RWPE1 (cell line): Measurements from ENCODE around the gene STX1A.

Source experiments
- CTCF ChIA-PET: fragments of 350-600 bp; sonication (Branson Sonifier 250); formaldehyde crosslinking; extraction: SDS; loops from one replicate; lab custom pipeline; 2021; lab: Yijun Ruan, JAX
- POLR2A ChIA-PET: fragments of 400-600 bp; formaldehyde crosslinking; extraction: SDS; loops from one replicate; lab custom pipeline; 2020; ENCODE audit warnings: antibody characterized with exemption; ENCODE audit not compliant: low non-redundant PET; lab: Yijun Ruan, JAX
- DNase-seq: peaks from one replicate; pipeline ENCODE4 v3.0.0; 2012; ENCODE audit warnings: low spot score
- H3K27ac ChIP-seq: fragments of 450-650 bp; 2 replicates; pipeline ENCODE4 v1.5.1; 2017
- TF ChIP-seq, protein P1 (sequence below): fragments of 450-650 bp; conservative IDR thresholded peaks from 2 replicates; pipeline ENCODE4 v1.5.1; 2017; ENCODE audit warnings: low read depth, mild to moderate bottlenecking

STX1A gene

GRCh38 chr7:73741600-73741999 is 22.1 kb upstream of the STX1A start:
- DNase-seq = no peak
- TF ChIP-seq, protein P1, sequence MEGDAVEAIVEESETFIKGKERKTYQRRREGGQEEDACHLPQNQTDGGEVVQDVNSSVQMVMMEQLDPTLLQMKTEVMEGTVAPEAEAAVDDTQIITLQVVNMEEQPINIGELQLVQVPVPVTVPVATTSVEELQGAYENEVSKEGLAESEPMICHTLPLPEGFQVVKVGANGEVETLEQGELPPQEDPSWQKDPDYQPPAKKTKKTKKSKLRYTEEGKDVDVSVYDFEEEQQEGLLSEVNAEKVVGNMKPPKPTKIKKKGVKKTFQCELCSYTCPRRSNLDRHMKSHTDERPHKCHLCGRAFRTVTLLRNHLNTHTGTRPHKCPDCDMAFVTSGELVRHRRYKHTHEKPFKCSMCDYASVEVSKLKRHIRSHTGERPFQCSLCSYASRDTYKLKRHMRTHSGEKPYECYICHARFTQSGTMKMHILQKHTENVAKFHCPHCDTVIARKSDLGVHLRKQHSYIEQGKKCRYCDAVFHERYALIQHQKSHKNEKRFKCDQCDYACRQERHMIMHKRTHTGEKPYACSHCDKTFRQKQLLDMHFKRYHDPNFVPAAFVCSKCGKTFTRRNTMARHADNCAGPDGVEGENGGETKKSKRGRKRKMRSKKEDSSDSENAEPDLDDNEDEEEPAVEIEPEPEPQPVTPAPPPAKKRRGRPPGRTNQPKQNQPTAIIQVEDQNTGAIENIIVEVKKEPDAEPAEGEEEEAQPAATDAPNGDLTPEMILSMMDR = no peak
- ChIA-PET CTCF (interaction anchor here (0.6 to 0.7 kb wide), 3 partner anchors 12 to 354 kb away, joined by 3 to 5 read pairs (median 3); no protein-coding TSS in a partner anchor), POLR2A (interaction anchor here (0.6 to 0.7 kb wide), 2 partner anchors 85 to 401 kb away, joined by 3 to 6 read pairs; no protein-coding TSS in a partner anchor)
- H3K27ac ChIP-seq = peak overlapping the region; percentile 93; the same call in 1 of the 2 replicates

GRCh38 chr7:73740771-73741170 is 21.3 kb upstream of the STX1A start:
- H3K27ac ChIP-seq = peak overlapping the region; percentile 93
- TF ChIP-seq, protein P1 = no peak
- ChIA-PET POLR2A (no interaction called here), CTCF (interaction anchor here (0.6 to 0.7 kb wide), 3 partner anchors 12 to 92 kb away, joined by 3 to 4 read pairs (median 3); no protein-coding TSS in a partner anchor)
- DNase-seq = no peak

DNA sequence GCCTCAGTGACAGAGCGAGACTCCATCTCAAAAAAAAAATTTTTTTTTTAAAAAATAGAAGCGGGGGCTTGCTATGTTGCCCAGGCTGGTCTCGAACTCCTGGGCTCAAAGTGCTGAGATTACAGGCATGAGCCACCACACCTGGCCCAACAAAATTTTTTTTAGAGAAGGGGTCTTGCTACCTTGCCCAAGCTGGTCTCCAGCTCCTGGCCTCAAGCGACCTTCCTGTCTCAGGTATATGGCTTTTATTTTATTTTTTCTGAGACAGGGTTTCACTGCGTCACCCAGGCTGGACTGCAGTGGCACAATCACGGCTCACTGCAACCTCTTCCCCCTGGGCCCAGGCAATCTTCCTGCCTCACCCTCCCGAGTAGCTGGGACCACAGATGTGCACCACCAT is 20.7 kb upstream of the STX1A start:
- DNase-seq = no peak
- TF ChIP-seq, protein P1 = no peak
- POLR2A ChIA-PET = no interaction called here
- peak overlapping the region; percentile 93 for H3K27ac ChIP-seq
- CTCF ChIA-PET = interaction anchor here (0.6 to 0.7 kb wide), 4 partner anchors 22 to 92 kb away, joined by 3 to 4 read pairs (median 3); no protein-coding TSS in a partner anchor

DNA sequence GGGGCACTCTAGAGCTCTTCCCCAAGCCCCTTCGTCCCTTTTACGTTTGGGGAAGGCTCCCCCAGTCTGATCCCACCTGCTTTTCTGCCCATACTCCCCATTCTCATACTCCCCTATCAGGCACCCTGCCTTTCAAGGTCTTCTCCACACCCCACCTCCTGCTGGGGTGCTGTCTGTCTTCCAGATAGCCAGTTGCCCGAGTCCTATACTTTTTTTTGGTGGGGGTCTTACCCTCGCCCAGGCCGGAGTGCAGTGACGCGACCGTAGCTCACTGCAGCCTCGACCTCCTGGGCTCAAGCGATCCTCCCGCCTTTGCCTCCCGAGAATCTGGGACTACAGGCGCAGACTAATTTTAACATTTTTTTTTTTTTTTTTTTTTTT is 19.9 kb upstream of the STX1A start:
- no peak for DNase-seq
- H3K27ac ChIP-seq = peak overlapping the region; percentile 93
- ChIA-PET POLR2A (interaction anchor here (0.6 to 1.0 kb wide), 3 partner anchors 61 to 207 kb away, joined by 4 to 8 read pairs (median 4); no protein-coding TSS in a partner anchor), CTCF (interaction anchor here (0.6 kb wide), 1 partner anchor 95 kb away, joined by 4 read pairs; no protein-coding TSS in a partner anchor)
- TF ChIP-seq, protein P1 = no peak

GRCh38 chr7:73738612-73739386 is 19.3 kb upstream of the STX1A start, which contains the start of gene ABHD11:
Gene ABHD11, minus strand, starts transcription at chr7:73738802. Its CDS starts 32 bp downstream, at chr7:73738770.
- ChIA-PET POLR2A (interaction anchor here (0.5 to 1.0 kb wide), 7 partner anchors 44 to 207 kb away, joined by 3 to 8 read pairs (median 4); no protein-coding TSS in a partner anchor), CTCF (no interaction called here)
- TF ChIP-seq, protein P1 = no peak
- peak; percentile 97 for DNase-seq
- peak within 1 kb of the TSS; percentile 93 for H3K27ac ChIP-seq

- peak; percentile 87 for DNase-seq
- CTCF ChIA-PET = interaction anchor here (0.5 kb wide), 1 partner anchor 13 kb away, joined by 3 read pairs; no protein-coding TSS in a partner anchor
- TF ChIP-seq, protein P1 = no peak
- H3K27ac ChIP-seq = peak overlapping the region; percentile 93
- POLR2A ChIA-PET = interaction anchor here (0.6 to 0.7 kb wide), 2 partner anchors 92 to 118 kb away, joined by 3 read pairs; no protein-coding TSS in a partner anchor
These were observed 18.7 kb upstream of the STX1A start for GRCh38 chr7:73738220-73738611.
